ENCODE data around the gene SVBP. TPM values are rescaled to one million over a fixed set of nuclear protein-coding genes. Genes with fewer than 3 reads are reported as not detected.

The SVBP gene
- total RNA-seq, 4 donors from 2014 or later, result 6.8 to 21.8 (median 13.9) TPM

GRCh38 chr1:42848823-42849537, 31.8 kb upstream of the SVBP start:
- H3K36me3 ChIP-seq, result peaks cover 15% of the 10 kb centered on the region
- TF ChIP-seq POLR2A (IDR thresholded peaks at IDR 0.05) (no peak), POLR2AphosphoS5 (IDR thresholded peaks at IDR 0.05) (no peak)
- H3K27ac ChIP-seq, result no peak overlapping the region
- no peaks in the 10 kb centered on the region for H3K9me3 ChIP-seq
- no peak for DNase-seq (ENCODE audit: low spot score in 2 of 2)
- WGBS, result 92% methylated on average over 2 of the region's 2 CpGs
- no peaks in the 10 kb centered on the region for H3K27me3 ChIP-seq
- peaks cover 15% of the 10 kb centered on the region for H3K4me1 ChIP-seq
- H3K4me3 ChIP-seq, result no peak overlapping the region

GRCh38 chr1:42847721-42848460, 30.7 kb upstream of the SVBP start:
- no peak for TF ChIP-seq POLR2AphosphoS5 (IDR thresholded peaks at IDR 0.05)
- no peak for TF ChIP-seq CTCF (IDR thresholded peaks at IDR 0.05)
- TF ChIP-seq POLR2A (IDR thresholded peaks at IDR 0.05), result no peak
- TF ChIP-seq EP300 (IDR thresholded peaks at IDR 0.05), result no peak
- WGBS, result 84% methylated on average over 6 of the region's 6 CpGs
- no peak overlapping the region for H3K27ac ChIP-seq
- peaks cover 22% of the 10 kb centered on the region for H3K36me3 ChIP-seq
- no peaks in the 10 kb centered on the region for H3K9me3 ChIP-seq
- peaks cover 15% of the 10 kb centered on the region for H3K4me1 ChIP-seq
- H3K27me3 ChIP-seq, result no peaks in the 10 kb centered on the region
- DNase-seq (ENCODE audit: low spot score in 2 of 2), result no peak
- no peak overlapping the region for H3K4me3 ChIP-seq

- Histone ChIP-seq H3K4me3 (peak overlapping the region; percentile 92), H3K27me3 (no peaks in the 10 kb centered on the region), H3K4me1 (peaks cover 15% of the 10 kb centered on the region), H3K36me3 (peaks cover 27% of the 10 kb centered on the region), H3K27ac (peak overlapping the region; percentile 67), H3K9me3 (no peaks in the 10 kb centered on the region)
- TF ChIP-seq EP300 (IDR thresholded peaks at IDR 0.05) (no peak), CTCF (IDR thresholded peaks at IDR 0.05) (no peak), POLR2A (IDR thresholded peaks at IDR 0.05) (no peak), POLR2AphosphoS5 (IDR thresholded peaks at IDR 0.05) (no peak)
- 7% methylated on average over 6 of the region's 6 CpGs for WGBS
- DNase-seq (ENCODE audit: low spot score in 2 of 2), result no peak
Measured at GRCh38 chr1:42847111-42847595, 30.0 kb upstream of the SVBP start.

- peak in 1 of 2 donors; percentile 48 for TF ChIP-seq CTCF (IDR thresholded peaks at IDR 0.05)
- no peak for TF ChIP-seq POLR2A (IDR thresholded peaks at IDR 0.05)
- TF ChIP-seq EP300 (IDR thresholded peaks at IDR 0.05), result no peak
- TF ChIP-seq POLR2AphosphoS5 (IDR thresholded peaks at IDR 0.05), result peak in 1 of 3 donors; percentile 38
- H3K27ac ChIP-seq, result peak within 1 kb of the TSS; percentile 67
- 1% methylated on average over 25 of the region's 50 CpGs for WGBS
Measured at GRCh38 chr1:42846257-42847110, 29.3 kb upstream of the SVBP start, which contains the start of gene ZNF691. Gene ZNF691, plus strand, starts transcription at chr1:42846613. Its CDS starts 3,046 bp downstream, at chr1:42849659.

GRCh38 chr1:42845866-42846256, 28.7 kb upstream of the SVBP start:
- H3K4me1 ChIP-seq, result peaks cover 15% of the 10 kb centered on the region
- 6% methylated on average over 10 of the region's 10 CpGs for WGBS
- peaks cover 23% of the 10 kb centered on the region for H3K36me3 ChIP-seq
- H3K9me3 ChIP-seq, result no peaks in the 10 kb centered on the region
- peak overlapping the region; percentile 92 for H3K4me3 ChIP-seq
- H3K27ac ChIP-seq, result no peak overlapping the region
- no peaks in the 10 kb centered on the region for H3K27me3 ChIP-seq
- no peak for DNase-seq (ENCODE audit: low spot score in 2 of 2)
- TF ChIP-seq POLR2AphosphoS5 (IDR thresholded peaks at IDR 0.05) (no peak), POLR2A (IDR thresholded peaks at IDR 0.05) (no peak), EP300 (IDR thresholded peaks at IDR 0.05) (no peak), CTCF (IDR thresholded peaks at IDR 0.05) (no peak)

More at GRCh38 chr1:42846257-42847110, 29.3 kb upstream of the SVBP start, which contains the start of gene ZNF691:
- H3K4me3 ChIP-seq, result peak within 1 kb of the TSS; percentile 92
- H3K9me3 ChIP-seq, result no peaks in the 10 kb centered on the region
- peak; percentile 95 to 96 for DNase-seq (ENCODE audit: low spot score in 2 of 2)
- H3K4me1 ChIP-seq, result peaks cover 15% of the 10 kb centered on the region
- H3K27me3 ChIP-seq, result no peaks in the 10 kb centered on the region
- peaks cover 24% of the 10 kb centered on the region for H3K36me3 ChIP-seq
